ENCODE measurements around the gene KCTD3. TPM values are rescaled to one million over a fixed set of nuclear protein-coding genes. Genes with fewer than 3 reads are reported as not detected.

The KCTD3 gene
- total RNA-seq, 1 donor from 2014 or later, result 25.3 TPM

DNA sequence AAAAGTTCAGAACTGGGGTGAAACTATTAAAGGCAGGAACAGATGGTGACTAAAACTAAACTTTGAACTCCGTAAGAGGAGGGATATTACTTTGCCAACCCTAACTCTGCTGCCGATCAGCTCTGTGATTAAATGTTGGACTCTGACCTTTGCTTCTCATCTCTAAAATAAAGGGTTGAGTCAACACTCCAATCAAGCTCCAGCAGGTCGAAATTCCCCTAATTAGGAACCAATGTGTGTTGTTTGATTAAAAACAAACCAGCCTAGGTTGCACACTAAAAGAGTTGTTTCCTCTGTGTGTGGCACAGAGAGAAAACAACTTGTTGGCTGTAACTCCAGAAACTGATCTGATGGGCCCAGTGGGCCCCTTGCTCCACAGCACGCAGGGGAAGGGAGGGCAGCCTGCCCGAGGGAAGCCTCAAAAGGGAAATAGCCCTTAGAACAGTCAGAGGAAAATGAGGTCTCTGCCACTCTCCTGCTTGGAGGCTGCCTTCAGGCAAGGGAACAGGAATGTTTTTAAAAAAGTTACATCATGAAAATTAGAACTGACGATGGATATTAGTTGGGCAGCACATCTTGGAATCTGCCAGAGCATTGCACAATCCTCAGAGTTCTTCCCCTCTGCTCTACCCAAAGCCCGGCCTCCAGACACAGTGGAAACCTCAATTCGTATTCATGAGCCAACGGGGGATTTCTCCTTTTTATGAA is 69.3 kb downstream of the KCTD3 start:
- TF ChIP-seq CTCF (IDR thresholded peaks at IDR 0.05), result no peak
- peak; percentile 68 to 69 for ATAC-seq
- Histone ChIP-seq H3K27ac (peak overlapping the region; percentile 44), H3K27me3 (ENCODE audit: low read depth) (no peaks in the 10 kb centered on the region), H3K4me1 (no peaks in the 10 kb centered on the region), H3K36me3 (no peaks in the 10 kb centered on the region), H3K9me3 (no peaks in the 10 kb centered on the region), H3K4me3 (peak overlapping the region; percentile 2)
- no peak for DNase-seq
- intact Hi-C loops (cut with DNase I), result no loop called here

DNA sequence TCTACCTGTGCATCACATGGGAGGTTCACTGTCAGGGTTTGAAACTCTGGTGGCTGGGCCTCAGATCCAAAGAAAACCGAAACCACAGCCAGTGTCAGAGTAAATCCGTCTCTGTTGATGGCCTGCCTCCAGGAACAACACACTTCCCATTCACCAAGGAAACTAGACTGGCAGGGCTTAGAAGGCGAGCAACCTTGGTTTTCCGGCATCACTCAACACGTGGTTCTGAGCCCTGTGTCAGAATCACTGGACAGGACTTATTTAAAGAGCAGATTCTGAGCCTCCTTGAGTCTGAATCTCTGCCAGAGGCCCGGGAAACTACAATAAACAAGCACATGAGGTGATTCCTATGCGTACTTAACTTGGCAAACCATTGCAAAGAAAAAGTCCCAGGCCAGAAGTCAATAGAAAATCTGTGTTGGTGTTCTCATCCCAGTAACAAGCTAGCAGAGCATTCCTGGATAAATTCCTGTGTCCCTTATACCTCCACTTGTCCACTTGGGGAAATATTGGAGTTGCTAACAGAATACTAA is 70.0 kb downstream of the KCTD3 start:
- Histone ChIP-seq H3K9me3 (no peaks in the 10 kb centered on the region), H3K27me3 (ENCODE audit: low read depth) (no peaks in the 10 kb centered on the region), H3K4me3 (peak overlapping the region; percentile 2), H3K4me1 (no peaks in the 10 kb centered on the region), H3K36me3 (no peaks in the 10 kb centered on the region), H3K27ac (peak overlapping the region; percentile 44)
- DNase-seq (no peak), ATAC-seq (peak; percentile 68 to 69)
- TF ChIP-seq CTCF (IDR thresholded peaks at IDR 0.05), result no peak
- intact Hi-C loops (cut with DNase I), result no loop called here

GRCh38 chr1:215640429-215641148 is 73.5 kb downstream of the KCTD3 start:
- intact Hi-C loops (cut with DNase I), result no loop called here
- no peak for DNase-seq
- Histone ChIP-seq H3K4me3 (no peak overlapping the region), H3K27ac (no peak overlapping the region), H3K4me1 (no peaks in the 10 kb centered on the region), H3K27me3 (ENCODE audit: low read depth) (no peaks in the 10 kb centered on the region), H3K36me3 (no peaks in the 10 kb centered on the region), H3K9me3 (no peaks in the 10 kb centered on the region)
- ATAC-seq, result no peak
- no peak for TF ChIP-seq CTCF (IDR thresholded peaks at IDR 0.05)

- H3K27ac ChIP-seq, result no peak overlapping the region
- intact Hi-C loops (cut with DNase I), result no loop called here
- H3K9me3 ChIP-seq, result no peaks in the 10 kb centered on the region
- H3K36me3 ChIP-seq, result no peaks in the 10 kb centered on the region
- DNase-seq, result no peak
- no peaks in the 10 kb centered on the region for H3K4me1 ChIP-seq
- no peaks in the 10 kb centered on the region for H3K27me3 ChIP-seq (ENCODE audit: low read depth)
- H3K4me3 ChIP-seq, result no peak overlapping the region
- no peak for TF ChIP-seq CTCF (IDR thresholded peaks at IDR 0.05)
- ATAC-seq, result no peak
These were observed 76.7 kb downstream of the KCTD3 start for GRCh38 chr1:215643592-215644321.

- Histone ChIP-seq H3K27ac (no peak overlapping the region), H3K9me3 (no peaks in the 10 kb centered on the region), H3K4me3 (no peak overlapping the region), H3K27me3 (ENCODE audit: low read depth) (no peaks in the 10 kb centered on the region), H3K4me1 (no peaks in the 10 kb centered on the region), H3K36me3 (no peaks in the 10 kb centered on the region)
- no peak for ATAC-seq
- no peak for DNase-seq
- no peak for TF ChIP-seq CTCF (IDR thresholded peaks at IDR 0.05)
- intact Hi-C loops (cut with DNase I), result no loop called here
These were observed 78.1 kb downstream of the KCTD3 start for GRCh38 chr1:215645182-215645581.
